ENCODE measurements around the gene MCTP2.
A peak's percentile ranks its signal among the peaks of the same experiment; 100 is the strongest.

MCTP2 gene

DNA sequence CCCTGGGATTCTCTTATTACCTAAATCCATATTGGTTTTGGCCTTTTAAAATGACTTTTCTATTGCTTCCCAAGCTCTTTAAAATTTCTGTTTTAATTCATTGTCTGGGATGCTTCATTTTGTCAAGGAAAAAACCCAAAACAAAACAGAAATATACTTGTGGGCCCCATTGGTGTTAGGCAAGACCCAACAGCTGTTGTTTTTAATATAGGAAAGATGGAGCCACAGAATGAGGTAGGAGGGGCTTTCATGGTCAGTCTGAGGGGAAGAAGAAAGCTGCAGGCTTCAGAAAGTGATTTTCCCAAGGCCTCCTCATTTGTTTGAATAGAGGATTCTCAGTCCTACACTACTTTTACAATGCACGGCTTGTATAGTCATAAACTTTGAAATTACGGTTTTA, 180.5 kb downstream of the MCTP2 start:
- Histone ChIP-seq H3K27me3 (ENCODE audit: insufficient read depth, poor library complexity, severe bottlenecking) (no peaks in the 10 kb centered on the region), H3K27ac (replicated peaks) (no peak overlapping the region), H3K4me3 (replicated peaks; ENCODE audit: insufficient read depth, low read length) (no peak overlapping the region)
- no peak for DNase-seq (ENCODE audit: low read depth in 1 of 2, low spot score in 1 of 2)
- TF ChIP-seq, protein P1, sequence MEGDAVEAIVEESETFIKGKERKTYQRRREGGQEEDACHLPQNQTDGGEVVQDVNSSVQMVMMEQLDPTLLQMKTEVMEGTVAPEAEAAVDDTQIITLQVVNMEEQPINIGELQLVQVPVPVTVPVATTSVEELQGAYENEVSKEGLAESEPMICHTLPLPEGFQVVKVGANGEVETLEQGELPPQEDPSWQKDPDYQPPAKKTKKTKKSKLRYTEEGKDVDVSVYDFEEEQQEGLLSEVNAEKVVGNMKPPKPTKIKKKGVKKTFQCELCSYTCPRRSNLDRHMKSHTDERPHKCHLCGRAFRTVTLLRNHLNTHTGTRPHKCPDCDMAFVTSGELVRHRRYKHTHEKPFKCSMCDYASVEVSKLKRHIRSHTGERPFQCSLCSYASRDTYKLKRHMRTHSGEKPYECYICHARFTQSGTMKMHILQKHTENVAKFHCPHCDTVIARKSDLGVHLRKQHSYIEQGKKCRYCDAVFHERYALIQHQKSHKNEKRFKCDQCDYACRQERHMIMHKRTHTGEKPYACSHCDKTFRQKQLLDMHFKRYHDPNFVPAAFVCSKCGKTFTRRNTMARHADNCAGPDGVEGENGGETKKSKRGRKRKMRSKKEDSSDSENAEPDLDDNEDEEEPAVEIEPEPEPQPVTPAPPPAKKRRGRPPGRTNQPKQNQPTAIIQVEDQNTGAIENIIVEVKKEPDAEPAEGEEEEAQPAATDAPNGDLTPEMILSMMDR (IDR thresholded peaks at IDR 0.05; ENCODE audit: insufficient read depth, low read length) = no peak
- TF ChIP-seq, protein P2, sequence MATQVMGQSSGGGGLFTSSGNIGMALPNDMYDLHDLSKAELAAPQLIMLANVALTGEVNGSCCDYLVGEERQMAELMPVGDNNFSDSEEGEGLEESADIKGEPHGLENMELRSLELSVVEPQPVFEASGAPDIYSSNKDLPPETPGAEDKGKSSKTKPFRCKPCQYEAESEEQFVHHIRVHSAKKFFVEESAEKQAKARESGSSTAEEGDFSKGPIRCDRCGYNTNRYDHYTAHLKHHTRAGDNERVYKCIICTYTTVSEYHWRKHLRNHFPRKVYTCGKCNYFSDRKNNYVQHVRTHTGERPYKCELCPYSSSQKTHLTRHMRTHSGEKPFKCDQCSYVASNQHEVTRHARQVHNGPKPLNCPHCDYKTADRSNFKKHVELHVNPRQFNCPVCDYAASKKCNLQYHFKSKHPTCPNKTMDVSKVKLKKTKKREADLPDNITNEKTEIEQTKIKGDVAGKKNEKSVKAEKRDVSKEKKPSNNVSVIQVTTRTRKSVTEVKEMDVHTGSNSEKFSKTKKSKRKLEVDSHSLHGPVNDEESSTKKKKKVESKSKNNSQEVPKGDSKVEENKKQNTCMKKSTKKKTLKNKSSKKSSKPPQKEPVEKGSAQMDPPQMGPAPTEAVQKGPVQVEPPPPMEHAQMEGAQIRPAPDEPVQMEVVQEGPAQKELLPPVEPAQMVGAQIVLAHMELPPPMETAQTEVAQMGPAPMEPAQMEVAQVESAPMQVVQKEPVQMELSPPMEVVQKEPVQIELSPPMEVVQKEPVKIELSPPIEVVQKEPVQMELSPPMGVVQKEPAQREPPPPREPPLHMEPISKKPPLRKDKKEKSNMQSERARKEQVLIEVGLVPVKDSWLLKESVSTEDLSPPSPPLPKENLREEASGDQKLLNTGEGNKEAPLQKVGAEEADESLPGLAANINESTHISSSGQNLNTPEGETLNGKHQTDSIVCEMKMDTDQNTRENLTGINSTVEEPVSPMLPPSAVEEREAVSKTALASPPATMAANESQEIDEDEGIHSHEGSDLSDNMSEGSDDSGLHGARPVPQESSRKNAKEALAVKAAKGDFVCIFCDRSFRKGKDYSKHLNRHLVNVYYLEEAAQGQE (IDR thresholded peaks at IDR 0.05; ENCODE audit: insufficient replicate concordance, low read depth) = no peak
- TF ChIP-seq POLR2AphosphoS5 (IDR thresholded peaks at IDR 0.05; ENCODE audit: low read depth) (no peak), GABPA (IDR thresholded peaks at IDR 0.05; ENCODE audit: low read depth) (no peak), SPI1 (IDR thresholded peaks at IDR 0.05; ENCODE audit: borderline replicate concordance, low read depth) (no peak)

DNA sequence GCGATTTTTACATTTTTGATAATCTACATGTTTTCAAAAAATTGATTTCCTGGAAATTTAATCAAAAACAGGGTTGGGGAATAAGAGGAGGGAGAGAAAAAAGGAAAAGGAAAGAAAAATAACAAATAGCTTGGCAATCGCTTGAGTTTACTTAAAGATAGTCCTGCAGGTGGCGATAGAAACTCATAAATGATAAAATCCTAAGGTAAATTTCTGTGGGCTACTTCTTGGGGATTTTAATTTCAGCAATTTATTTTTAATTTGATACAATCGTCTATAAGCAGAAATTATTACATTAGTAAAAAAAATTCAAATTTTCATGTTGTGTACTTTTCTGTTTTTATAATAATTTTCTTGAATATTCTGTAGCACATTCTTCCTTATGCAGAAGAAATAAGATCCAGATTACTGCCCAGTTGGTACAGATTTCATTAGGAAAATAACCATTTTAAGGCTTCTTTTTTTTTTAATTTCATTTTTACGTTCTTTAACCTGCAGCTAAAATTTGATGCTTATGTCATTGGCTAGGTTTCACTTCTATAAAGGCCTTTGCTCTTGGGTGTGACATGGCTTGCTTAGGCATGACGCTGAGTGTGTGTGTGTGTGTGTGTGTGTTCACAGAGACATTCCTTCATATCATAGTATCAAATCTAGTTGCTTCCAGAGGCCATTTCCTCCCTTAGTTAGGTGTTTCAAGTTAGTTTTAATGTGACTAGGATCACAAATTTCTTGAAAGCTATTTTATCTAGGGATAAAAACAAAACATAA, 181.8 kb downstream of the MCTP2 start:
- Histone ChIP-seq H3K4me3 (replicated peaks; ENCODE audit: insufficient read depth, low read length) (no peak overlapping the region), H3K27me3 (ENCODE audit: insufficient read depth, poor library complexity, severe bottlenecking) (no peaks in the 10 kb centered on the region), H3K27ac (replicated peaks) (no peak overlapping the region)
- TF ChIP-seq, protein P1 (IDR thresholded peaks at IDR 0.05; ENCODE audit: insufficient read depth, low read length) = peak; percentile 8
- no peak for TF ChIP-seq GABPA (IDR thresholded peaks at IDR 0.05; ENCODE audit: low read depth)
- DNase-seq (ENCODE audit: low read depth in 1 of 2, low spot score in 1 of 2) = no peak

DNA sequence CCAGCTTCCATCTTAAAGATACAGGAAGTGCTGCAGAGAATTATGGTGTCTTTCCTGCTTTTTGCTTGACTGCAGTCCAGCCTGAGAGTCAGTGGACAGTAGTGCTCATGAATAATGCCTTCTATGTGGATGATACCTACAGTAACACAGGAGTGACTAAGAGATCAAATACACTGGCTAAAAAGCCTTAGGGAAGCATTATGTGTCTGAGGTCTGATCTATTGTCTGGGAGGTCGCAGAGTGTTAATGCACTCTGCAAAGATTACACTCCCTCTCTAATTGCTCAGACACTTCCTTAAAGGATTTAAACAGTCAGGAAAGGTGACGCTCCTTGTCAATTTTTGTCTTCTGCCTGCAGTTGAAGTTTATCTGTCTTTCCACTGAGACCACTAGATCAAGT, 183.6 kb downstream of the MCTP2 start:
- Histone ChIP-seq H3K27ac (replicated peaks) (no peak overlapping the region), H3K27me3 (ENCODE audit: insufficient read depth, poor library complexity, severe bottlenecking) (no peaks in the 10 kb centered on the region), H3K4me3 (replicated peaks; ENCODE audit: insufficient read depth, low read length) (no peak overlapping the region)
- DNase-seq (ENCODE audit: low read depth in 1 of 2, low spot score in 1 of 2) = no peak
- TF ChIP-seq, protein P2 (IDR thresholded peaks at IDR 0.05; ENCODE audit: insufficient replicate concordance, low read depth) = no peak
- TF ChIP-seq, protein P1 (IDR thresholded peaks at IDR 0.05; ENCODE audit: insufficient read depth, low read length) = no peak
- TF ChIP-seq SPI1 (IDR thresholded peaks at IDR 0.05; ENCODE audit: borderline replicate concordance, low read depth) (no peak), GABPA (IDR thresholded peaks at IDR 0.05; ENCODE audit: low read depth) (no peak), POLR2AphosphoS5 (IDR thresholded peaks at IDR 0.05; ENCODE audit: low read depth) (no peak)

DNA sequence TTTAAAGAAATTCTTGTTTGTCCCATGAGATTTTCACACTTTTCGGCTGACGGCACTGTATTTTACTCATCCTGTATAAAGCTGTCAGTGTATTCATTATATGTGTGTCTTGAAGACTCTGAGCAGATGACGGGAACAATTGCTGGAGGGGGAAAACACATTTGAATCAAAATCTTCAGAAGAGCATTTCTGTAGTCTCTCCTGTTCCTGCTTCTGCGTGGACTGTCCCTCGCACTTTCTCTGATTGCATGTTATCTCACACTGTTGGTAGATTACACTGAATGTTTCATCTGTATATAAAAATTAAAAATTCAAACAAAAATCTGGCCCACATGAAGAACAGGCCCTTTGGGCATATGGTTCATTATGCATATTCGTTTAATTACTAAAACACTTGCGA, 184.9 kb downstream of the MCTP2 start:
- Histone ChIP-seq H3K27ac (replicated peaks) (no peak overlapping the region), H3K27me3 (ENCODE audit: insufficient read depth, poor library complexity, severe bottlenecking) (no peaks in the 10 kb centered on the region), H3K4me3 (replicated peaks; ENCODE audit: insufficient read depth, low read length) (no peak overlapping the region)
- no peak for DNase-seq (ENCODE audit: low read depth in 1 of 2, low spot score in 1 of 2)
- TF ChIP-seq, protein P1 (IDR thresholded peaks at IDR 0.05; ENCODE audit: insufficient read depth, low read length) = no peak
- TF ChIP-seq SPI1 (IDR thresholded peaks at IDR 0.05; ENCODE audit: borderline replicate concordance, low read depth) (no peak), GABPA (IDR thresholded peaks at IDR 0.05; ENCODE audit: low read depth) (no peak), POLR2AphosphoS5 (IDR thresholded peaks at IDR 0.05; ENCODE audit: low read depth) (no peak)
- TF ChIP-seq, protein P2 (IDR thresholded peaks at IDR 0.05; ENCODE audit: insufficient replicate concordance, low read depth) = no peak
